ENCODE measurements around the gene AMT. TPM values are rescaled to one million over a fixed set of nuclear protein-coding genes. Genes with fewer than 3 reads are reported as not detected.
"Not testable (repeated sequence)": the region's sequence is repeated elsewhere in the genome, so short reads cannot be mapped to it uniquely, and the experiment has no call there.

AMT gene
- total RNA-seq, 1 donor from 2014 or later: 9.0 TPM

GRCh38 chr3:49410066-49410845, 12.0 kb downstream of the AMT start:
- Histone ChIP-seq H3K27ac (peak overlapping the region; percentile 97), H3K27me3 (no peaks in the 10 kb centered on the region), H3K9me3 (no peaks in the 10 kb centered on the region), H3K36me3 (peaks cover 8% of the 10 kb centered on the region), H3K4me1 (peaks cover 68% of the 10 kb centered on the region), H3K4me3 (peak overlapping the region; percentile 86)
- DNase-seq: no peak
- intact Hi-C loops (cut with DNase I): no loop called here
- ATAC-seq: no peak
- no peak for TF ChIP-seq CTCF (IDR thresholded peaks at IDR 0.05)

- ATAC-seq (no peak), DNase-seq (no peak)
- no peak for TF ChIP-seq CTCF (IDR thresholded peaks at IDR 0.05)
- no peak overlapping the region for H3K4me3 ChIP-seq
- intact Hi-C loops (cut with DNase I): no loop called here
- no peaks in the 10 kb centered on the region for H3K9me3 ChIP-seq
- peaks cover 70% of the 10 kb centered on the region for H3K4me1 ChIP-seq
- no peaks in the 10 kb centered on the region for H3K36me3 ChIP-seq
- H3K27ac ChIP-seq: peak overlapping the region; percentile 63
- H3K27me3 ChIP-seq: no peaks in the 10 kb centered on the region
Measured at GRCh38 chr3:49406571-49407565, 15.4 kb downstream of the AMT start.

- DNase-seq; H3K36me3 ChIP-seq; H3K9me3 ChIP-seq; H3K27me3 ChIP-seq; intact Hi-C loops (cut with DNase I): not testable (repeated sequence)
- peak; percentile 30 for ATAC-seq
- H3K4me1 ChIP-seq: peaks cover 70% of the 10 kb centered on the region
- peak overlapping the region; percentile 63 for H3K27ac ChIP-seq
- H3K4me3 ChIP-seq: peak overlapping the region; percentile 8
Measured at GRCh38 chr3:49405570-49405969, 16.7 kb downstream of the AMT start.

GRCh38 chr3:49403891-49404290, 18.4 kb downstream of the AMT start:
- Histone ChIP-seq H3K27ac (no peak overlapping the region), H3K9me3 (no peaks in the 10 kb centered on the region), H3K4me1 (peaks cover 68% of the 10 kb centered on the region), H3K4me3 (no peak overlapping the region), H3K27me3 (no peaks in the 10 kb centered on the region), H3K36me3 (no peaks in the 10 kb centered on the region)
- no peak for TF ChIP-seq CTCF (IDR thresholded peaks at IDR 0.05)
- no peak for ATAC-seq
- DNase-seq: no peak
- intact Hi-C loops (cut with DNase I): no loop called here

- Histone ChIP-seq H3K4me3 (no peak overlapping the region), H3K27me3 (no peaks in the 10 kb centered on the region), H3K4me1 (peaks cover 58% of the 10 kb centered on the region), H3K27ac (no peak overlapping the region), H3K36me3 (peaks cover 1% of the 10 kb centered on the region), H3K9me3 (no peaks in the 10 kb centered on the region)
- ATAC-seq: peak; percentile 86
- DNase-seq: no peak
- intact Hi-C loops (cut with DNase I): no loop called here
- TF ChIP-seq CTCF (IDR thresholded peaks at IDR 0.05): no peak
Measured at GRCh38 chr3:49401766-49402165, 20.5 kb downstream of the AMT start.

- Histone ChIP-seq H3K4me1 (peaks cover 41% of the 10 kb centered on the region), H3K27ac (no peak overlapping the region), H3K36me3 (peaks cover 18% of the 10 kb centered on the region), H3K27me3 (no peaks in the 10 kb centered on the region), H3K9me3 (no peaks in the 10 kb centered on the region), H3K4me3 (no peak overlapping the region)
- ATAC-seq: no peak
- intact Hi-C loops (cut with DNase I): no loop called here
- no peak for TF ChIP-seq CTCF (IDR thresholded peaks at IDR 0.05)
- DNase-seq: no peak
Measured at GRCh38 chr3:49399461-49399860, 22.8 kb downstream of the AMT start.

Measured in upper lobe of right lung (tissue), 1 donor.